NCI-H524 treated with DMSO at 0.1 percent for 48 hours (cell line): ENCODE data around the gene MAPRE2.
"Not testable (repeated sequence)": the region's sequence is repeated elsewhere in the genome, so short reads cannot be mapped to it uniquely, and the experiment has no call there.

Experiments
- DNase-seq: peaks from one replicate; lab custom pipeline; 2025; lab: John Stamatoyannopoulos, UW

The MAPRE2 gene

DNA sequence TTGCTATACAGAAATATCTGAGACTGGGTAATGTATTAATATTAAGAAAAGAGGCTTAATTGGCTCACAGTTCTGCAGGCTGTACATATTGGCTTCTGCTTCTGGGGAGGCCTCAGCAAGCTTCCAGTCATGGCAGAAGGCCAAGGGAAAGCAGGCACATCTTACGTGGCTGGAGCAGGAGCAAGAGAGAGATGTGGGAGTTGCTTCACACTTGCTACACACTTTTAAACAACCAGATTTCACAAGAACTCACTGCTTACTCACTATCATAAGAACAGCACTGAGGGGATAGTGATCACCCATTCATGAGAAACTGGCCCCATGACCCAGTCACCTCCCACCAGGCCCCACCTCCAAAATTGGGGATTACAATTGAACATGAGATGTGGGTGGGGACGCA, 50.6 kb downstream of the MAPRE2 start:
- no peak for DNase-seq

DNA sequence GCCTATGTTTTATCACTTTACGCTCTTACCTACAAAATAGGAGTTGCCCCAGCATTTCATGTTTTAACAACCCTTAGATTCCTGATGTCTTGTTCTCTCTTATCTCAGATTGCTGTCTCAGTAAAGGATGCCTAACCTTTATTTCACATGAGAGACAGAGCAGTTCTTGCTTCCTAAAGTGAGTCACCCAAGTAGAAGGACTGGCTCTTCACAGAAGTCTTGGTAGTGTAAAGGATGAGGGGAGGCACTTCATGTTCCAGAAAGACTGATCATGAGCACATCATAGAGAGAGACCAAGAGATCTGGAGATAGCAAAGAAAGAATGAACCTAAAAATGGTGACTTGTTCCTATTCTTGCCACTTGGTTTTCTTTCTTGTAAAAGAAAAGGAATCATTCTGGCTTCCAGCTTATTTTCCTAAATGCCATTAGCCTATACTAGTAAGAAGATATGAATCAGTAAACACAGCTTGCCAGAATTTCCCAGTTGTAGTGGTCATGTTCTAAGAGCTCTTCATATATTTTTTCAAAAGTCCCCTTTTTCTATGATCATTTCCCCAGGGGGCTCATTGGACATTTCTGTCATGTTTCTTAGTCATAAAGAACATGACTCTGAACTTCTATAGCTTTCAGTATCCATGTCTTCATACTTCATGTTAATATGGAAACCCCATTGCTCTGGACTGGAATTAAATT, 54.9 kb downstream of the MAPRE2 start:
- DNase-seq = no peak

DNA sequence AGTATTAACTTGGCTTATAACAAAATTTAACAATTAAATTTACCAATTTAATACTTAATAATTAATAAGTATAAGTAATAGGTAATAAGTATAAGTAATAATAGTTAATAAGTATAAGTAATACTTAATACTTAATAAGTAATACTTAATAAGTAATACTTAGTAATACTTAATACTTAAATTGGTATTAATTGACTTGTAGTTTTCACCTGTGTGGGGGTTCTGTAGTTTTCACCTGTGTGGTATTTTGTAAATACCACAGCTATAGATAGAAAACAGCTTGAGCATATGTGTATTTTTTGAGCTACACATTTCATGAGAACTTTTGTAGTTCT, 55.4 kb downstream of the MAPRE2 start:
- DNase-seq = no peak

DNA sequence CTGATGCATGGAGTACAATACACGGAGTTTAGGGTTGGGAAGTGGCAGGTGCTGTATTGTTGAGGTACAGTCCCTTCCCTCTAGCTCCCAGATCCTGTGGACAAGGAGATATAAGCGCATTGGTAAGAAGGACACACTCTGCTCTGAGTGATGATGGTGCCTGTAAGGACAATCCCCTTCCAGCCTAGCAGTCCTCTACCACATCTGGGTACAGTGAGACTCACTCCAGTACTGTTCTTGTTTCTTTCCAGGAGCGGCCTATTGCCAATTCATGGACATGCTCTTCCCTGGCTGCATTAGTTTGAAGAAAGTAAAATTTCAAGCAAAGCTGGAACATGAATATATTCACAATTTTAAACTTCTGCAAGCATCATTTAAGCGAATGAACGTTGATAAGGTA, 56.0 kb downstream of the MAPRE2 start:
- no peak for DNase-seq

DNA sequence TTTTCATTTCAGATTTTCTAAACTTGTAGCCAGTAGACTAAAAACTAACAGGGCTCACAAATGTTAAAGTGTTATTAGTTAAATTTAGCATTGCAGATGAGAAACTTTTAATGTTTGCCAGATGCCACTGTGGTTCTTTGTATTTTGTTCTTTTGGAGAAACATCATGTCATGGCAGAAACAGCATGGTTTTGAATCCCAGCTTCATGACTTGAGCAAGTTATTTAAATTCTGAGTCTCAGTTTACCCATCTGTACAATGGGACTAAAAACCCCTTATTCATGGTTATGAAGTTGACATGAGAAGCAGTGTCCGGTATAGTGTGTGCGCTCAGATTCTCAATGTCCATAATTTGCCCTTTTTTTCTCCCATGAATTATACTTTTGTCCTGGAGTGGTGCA, 56.5 kb downstream of the MAPRE2 start:
- no peak for DNase-seq

DNA sequence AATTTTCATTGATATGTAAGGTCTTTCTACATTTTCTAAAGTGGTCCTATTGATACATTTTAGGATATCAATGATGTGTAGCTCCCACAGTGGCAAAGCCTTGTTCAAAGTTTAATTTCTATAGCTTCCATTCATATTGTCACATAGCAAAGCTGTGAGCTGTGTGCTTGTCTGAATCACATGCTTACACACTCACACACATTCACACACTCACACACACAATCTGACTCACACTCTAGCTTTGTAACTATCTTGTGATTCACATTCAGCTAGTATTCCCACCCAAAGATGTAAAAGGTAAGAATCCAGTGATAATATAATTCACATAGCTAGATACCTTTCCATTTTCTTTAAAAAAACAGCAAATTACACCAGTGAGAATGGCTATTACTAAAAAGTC, 58.7 kb downstream of the MAPRE2 start:
- DNase-seq = no peak

DNA sequence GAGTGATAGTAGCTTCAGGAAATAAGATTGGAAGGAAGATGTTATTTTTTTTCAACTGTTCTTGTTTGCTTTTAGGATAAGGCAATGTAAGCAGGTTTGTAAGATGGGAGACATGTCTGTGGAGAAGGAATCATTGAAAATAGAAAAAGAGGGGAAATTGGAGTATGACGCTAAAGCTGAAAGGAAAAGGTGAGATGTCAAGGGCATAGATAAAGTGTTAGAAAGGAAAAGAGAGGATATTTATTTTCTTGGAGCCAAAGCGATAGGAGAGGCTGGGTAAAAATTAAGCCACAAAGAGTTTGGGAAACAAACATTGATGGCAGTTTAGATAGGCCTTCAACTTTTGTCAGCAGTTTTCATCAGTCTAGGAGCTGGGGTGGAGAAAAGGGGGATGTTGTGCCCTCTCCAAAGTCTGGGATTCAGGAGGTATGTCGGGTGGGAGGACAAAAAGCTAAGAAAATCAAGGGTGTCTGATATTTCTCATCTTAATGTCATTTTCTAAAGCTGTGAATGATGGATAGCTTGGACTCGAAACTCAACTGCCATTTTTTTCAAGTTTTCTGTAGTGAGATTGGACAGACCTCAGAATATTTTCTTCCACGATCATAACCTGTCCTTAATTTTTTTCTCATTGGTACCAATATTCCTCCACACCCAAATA, 63.3 kb downstream of the MAPRE2 start:
- no peak for DNase-seq

DNA sequence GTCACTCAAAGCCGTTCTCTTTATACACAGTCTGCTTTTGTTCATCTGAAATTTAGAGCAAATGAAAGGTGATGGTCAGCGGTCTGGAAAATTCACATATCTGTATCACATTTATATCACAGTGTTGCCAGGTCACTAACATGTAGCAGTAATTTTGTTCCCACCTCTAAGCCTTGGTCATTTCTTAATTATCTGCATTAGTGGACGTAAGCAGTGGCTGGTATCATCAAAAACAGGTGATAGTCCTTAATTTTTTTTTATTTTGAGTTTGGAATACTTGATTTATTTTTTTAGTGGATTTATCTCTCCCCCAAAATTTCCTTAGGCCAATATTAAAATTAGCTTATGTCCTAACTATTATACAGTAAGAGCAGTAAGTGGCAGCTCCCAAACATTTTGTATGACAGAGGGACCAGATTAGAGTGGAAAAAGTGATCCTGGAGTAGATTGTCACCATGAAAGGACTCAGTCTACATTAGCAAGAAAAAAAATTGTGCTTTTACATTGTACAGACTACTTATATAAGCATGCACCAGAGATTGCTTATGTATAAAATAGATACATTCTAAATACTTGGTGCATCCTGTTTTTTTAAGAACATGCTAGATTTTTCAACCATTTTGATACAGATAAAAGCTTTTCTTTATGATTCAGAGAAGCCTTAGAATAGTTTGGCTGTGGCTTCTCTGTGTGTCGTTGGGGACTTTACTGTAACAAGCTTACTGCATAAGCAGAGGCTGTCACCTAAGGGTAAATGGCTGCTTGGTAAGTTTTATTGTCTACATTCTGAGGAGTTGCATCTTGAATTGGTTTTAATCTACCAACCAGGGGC, 65.0 kb downstream of the MAPRE2 start:
- no peak for DNase-seq

DNA sequence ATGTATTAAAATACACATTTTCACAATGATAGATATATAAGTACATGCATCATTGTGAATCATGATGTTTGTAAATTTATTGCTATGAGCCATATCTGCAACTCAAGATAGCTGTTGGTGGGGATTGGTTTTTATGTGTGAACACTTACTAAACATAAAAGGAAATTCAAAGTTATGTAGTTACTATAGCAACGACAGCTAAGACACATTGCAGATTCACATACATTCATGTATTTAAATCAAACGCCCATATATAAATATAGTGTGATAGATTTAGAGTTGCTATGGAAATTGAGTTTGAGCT, 65.6 kb downstream of the MAPRE2 start:
- no peak for DNase-seq

DNA sequence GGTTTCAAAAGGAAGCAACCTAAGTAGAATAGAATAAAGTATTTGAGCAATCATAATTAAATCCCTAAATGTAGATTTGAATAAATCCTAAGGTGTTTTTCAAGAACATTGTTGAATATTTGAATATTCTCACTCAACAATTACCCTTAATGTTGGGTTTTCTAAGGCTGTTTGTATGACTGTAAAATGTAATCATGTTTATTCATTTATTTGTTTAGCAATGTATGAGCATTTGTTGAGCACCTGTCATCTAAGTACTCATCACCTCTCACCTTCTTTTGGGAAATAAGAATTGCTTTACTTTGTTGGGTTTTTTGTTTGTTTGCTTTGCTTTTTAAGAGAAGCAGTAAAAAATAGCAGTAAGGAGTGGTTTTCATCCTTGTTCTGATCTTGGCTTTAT, 66.0 kb downstream of the MAPRE2 start:
- no peak for DNase-seq

DNA sequence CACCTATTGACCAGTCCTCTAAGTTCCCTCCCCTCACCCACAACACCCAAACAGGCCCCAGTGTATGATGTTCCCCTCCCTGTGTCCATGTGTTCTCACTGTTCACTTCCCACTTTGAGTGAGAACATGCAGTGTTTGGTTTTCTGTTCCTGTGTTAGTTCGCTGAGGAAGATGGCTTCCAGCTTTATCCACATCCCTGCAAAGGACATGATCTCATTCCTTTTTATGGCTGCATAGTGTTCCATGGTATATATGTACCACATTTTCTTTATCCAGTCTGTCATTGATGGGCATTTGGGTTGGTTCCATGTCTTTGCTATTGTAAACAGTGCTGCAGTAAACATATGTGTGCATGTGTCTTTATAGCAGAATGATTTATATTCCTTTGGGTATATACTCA, 66.9 kb downstream of the MAPRE2 start:
- not testable (repeated sequence) for DNase-seq

DNA sequence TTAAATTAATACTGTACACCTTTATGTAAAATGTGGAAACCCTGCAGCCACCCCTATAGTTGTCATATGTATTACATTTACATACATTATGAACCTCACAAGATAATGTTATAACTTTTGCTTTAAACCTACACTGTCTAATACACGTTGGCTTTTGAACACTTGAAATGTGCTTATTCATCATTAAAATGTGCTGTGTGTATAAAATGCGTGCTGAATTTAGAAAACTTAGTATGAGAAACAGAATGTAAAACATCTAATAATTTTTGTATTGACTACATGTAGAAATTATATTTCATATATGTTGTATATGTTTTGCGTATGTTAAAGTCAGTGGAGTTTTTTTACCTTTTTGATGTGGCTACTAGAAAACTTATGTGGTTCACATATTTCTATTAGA, 68.8 kb downstream of the MAPRE2 start:
- no peak for DNase-seq

DNA sequence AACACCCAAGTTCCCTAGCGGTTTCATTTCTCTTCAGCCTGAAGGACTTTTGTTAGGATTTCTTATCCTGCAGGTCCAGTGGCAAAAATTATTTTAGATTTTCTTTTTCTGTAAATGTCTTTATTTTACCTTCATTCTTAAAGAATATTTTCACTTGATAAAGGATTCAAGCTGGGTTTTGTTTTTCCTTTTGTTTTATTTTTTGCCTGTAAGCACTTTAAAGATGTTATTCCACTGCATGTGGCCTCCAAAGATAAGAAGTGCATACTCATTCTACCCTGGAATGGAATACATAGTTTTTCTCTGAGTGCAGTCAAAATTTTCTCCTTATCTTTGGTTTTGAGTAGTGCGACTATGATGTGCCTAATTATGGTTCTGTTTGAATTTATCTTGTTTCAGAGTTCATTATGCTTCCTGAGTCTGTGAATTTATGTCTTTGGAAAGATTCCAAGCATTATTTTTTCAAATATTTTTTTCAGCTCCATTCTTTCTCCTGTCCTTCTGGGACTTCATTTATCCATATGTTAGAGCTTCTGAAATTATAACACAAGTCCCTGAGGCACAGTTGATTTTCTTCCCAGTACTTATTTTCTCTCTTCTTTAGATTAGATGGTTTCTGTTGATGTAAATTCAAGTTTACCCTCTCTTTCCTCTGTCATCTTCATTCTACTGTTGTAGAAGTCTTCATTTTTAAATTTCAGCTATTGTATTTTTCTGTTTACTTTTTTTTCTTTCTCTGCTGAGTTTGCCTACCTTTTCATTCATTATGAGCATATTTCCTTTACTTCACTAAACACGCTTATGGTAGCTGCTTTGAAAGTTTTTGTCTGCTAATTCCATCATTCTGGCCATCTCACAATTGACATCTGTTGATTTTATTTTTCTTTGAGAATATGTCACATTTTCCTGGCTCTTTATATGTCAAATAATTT, 69.6 kb downstream of the MAPRE2 start:
- DNase-seq = no peak

DNA sequence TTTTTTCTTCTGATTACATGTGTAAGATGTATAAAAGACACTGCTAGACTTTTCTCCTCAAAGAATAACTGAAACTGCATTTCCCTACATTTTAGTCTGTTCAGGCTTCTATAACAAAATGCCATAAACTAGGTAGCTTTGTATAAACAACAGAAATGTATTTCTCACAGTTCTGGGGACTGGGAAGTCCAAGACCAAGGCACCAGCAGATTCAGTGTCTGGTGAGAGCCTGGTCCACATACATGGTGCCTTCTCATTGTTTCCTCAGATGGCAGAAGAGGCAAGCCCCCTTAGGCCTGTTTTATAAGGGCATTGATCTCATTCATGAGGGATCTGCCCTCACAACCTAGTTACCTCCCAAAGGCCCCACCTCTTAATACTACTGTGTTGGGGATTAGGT, 71.5 kb downstream of the MAPRE2 start:
- DNase-seq = no peak

DNA sequence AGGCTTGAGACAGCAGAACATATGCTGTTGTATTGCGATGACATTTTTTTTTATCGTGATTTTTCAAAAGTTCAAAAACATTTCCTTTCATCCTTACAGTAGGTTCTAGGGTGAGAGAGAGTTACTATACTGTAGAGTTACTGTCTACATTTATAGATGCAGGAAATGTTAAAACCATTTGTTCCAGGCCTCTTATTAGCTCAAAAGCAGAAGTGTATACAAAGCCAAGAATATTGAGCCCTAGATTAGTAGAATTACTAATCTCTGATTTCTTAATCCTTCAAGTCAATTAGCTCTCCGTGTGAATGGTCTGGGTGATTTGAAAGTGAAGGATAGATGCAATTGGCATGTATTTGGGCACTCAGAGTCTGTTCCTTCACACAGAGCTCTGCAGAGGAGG, 73.1 kb downstream of the MAPRE2 start:
- DNase-seq = no peak

DNA sequence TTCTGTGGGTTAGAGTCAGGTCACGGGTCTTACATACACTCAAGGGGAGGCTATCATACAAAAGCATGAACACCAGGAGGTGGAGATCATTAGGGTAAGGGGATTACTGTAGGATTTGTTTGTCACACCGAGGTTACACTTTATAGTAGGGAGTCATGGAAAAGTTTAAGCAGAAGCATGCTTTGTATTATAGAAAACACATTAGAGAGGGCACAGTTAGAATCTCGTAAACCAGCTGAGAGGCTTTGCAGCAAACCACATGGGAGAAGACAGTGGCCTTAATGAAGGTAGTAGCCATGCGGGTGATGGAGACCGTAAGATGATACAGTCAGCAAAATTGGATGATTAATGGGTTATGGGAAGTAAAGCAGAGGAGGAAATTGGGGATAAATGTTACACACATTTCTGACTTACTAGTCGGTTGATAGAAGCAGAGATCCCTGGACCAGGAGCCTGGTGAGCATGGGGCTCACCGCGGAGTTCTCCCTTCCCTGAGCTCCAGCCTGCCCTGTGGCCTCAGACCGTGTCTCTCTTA, 75.6 kb downstream of the MAPRE2 start:
- no peak for DNase-seq

DNA sequence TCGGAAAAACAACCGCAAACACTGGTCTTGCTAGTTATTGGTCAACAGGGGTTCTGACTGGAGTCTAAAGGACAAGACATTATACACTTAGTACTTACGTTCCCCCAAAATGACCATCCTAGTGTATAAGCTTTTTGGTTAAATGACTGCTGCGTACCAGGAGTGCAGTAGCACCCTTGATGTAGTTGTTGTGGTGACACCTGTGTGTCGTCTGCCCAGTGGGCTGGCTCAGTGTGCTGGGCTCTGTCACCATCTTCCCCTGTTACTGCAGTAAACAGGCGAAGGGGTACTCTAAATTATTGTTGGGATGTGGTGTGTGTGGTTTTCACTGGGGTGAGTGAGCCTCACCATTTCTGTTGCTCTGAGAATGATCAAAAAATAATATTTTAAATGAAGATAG, 76.2 kb downstream of the MAPRE2 start:
- DNase-seq = no peak

DNA sequence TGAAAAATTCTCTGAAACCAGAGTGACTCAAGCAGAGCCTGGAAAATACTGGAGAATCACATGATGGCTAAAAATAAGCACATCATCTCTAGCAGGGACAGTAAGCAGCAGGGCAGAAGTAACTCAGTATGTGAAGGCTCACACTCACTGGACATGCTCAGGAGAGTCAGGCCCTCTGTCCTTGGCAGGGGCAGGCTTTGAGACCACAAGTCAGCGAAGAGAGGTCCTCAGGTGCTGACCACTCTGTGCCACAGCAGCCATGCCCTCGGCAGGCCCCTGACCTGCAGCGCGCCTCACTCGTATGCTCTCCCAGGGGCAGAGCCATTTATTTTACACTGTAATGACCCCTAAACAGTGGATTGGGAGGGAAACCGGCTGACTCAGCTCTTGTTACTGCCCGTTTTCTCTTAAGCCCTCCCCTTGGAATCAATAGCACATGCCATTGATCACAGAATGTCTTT, 76.8 kb downstream of the MAPRE2 start:
- DNase-seq = no peak

DNA sequence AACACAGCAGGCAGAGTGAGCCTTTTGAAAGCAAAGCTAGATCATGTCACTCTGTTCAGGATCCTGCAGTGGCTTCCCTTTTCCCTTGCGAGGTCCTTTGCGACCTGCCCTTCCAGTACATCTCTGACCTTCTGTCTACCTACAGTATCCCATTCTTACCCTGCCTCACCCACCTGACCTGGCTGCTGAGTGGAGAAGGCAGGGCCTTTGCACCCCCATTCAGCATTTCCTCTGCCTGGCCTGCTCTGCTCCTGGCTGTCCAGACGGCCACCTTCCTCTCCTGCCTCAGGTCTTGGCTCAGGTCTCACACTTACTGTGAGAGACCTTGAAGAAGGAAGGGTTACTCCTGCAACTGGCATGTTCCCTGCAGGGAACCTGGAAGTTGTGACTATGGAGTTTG, 77.4 kb downstream of the MAPRE2 start:
- no peak for DNase-seq

DNA sequence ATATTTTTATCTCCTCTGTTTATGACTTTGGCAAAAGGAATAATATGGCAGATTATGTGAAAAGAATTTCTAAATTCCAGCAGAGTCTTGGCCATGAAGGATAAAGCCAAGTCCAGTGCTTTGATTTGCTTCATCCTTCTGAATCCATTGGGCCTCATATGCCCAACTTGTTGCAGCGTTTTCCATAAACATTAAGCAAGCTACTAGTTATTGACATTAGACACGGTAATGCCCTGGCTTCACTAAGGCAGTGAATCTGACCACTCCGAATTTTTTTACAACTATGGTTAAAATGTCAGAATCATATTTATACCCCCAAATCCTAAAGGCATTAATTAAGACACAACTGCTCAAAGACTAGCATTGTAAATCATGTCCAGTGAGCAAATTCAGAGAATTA, 79.8 kb downstream of the MAPRE2 start:
- no peak for DNase-seq

DNA sequence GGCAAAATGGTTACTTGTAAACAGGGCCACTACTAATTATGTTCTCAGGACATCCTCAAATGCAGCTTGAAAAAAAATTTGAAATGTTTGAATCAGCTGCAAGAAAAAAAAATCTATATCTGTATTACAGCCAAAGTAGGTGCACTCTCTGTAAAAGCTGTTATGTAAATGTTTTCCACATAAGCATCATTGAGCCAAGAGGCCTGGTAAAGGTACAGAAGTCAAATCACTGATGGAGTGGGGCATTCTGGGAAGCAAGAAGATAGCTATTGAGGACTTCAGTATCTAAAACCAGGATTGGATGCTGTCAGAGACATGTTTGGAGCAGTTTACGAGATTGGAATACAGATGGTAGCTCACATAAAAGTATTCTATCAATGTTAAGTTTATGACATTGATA, 80.3 kb downstream of the MAPRE2 start:
- no peak for DNase-seq

DNA sequence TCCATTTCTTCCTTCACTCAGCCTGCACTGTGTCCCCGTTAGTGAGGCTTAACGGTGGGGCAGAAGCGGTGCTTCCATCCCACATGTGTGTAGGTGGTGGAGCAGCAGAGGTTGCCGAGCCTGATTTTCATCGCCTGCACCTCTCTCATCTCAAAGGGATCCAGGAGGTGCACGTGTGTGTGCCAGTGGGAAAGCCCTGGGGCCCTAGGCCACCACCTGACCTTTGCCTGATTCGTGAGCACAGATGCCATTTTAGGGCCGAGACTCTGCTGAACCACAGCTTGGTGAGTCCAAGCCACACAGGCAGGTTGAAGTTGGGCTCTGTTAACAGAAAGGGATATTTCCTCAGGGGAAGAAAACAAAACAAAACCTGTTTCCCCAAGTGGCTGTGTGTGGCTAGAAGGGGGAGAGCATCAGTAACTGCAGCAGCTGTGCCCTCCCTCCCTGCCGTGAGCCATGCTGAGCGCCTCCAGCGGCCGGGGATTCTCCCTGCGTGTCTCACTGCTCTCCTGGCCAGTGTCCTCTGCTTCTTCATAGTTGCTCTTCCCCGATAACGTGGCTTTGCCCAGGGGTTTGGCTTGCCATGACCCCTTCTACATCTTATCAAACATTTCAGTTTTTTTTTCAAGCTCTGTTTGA, 81.5 kb downstream of the MAPRE2 start:
- DNase-seq = peak; percentile 40
